Heart left ventricle (tissue), 13 donors: ENCODE measurements around the gene TACC2.

ENCODE experiments used
- POLR2A ChIP-seq, 2 donors: fragments of 450-650 bp; IDR thresholded peaks; one replicate each; pipeline ENCODE4 v1.6.1; 2017; ENCODE audit warnings: antibody characterized with exemption in 2 of 2, mild to moderate bottlenecking in 2 of 2, moderate library complexity in 2 of 2
- TF ChIP-seq, protein P1 (sequence below), 12 donors: fragments of 200-600 bp; sonication (generic) in 4 of 12; IDR thresholded peaks; one replicate each; pipeline versions ENCODE4 v1.5.0 to v1.8.0; 2018 to 2022; ENCODE audit warnings: antibody characterized with exemption in 12 of 12, mild to moderate bottlenecking in 5 of 12
- donor health status: ischemic (EF 13 %, LVEDD 7.1; RV severe dilation, severe dysfunction).
- donor health status: DM: no; HTN: yes; CAD: no.
- donor health status: DM: no; HTN: no; CAD: no.
- donor health status: ischemic (EF 25% LVEDD 6.9; RV normal size, moderate dysfunction).
- donor health status: ischemic (EF 25% LVEDD 5.7; RV mildly dilated, moderate dysfunction).
- donor health status: ischemic (EF 35%, LVEDD 5.7; RV mildly dilated, moderate dysfunction).
- donor health status: nonischemic (EF 11% LVEDD 7.7; RV severe dilation, severe dysfunction).
- donor health status: DM: yes; HTN: yes; CAD: no.
- donor health status: PGD.
- donor health status: ischemic (EF 29% LVEDD 5.4; RV normal size, mild dysfunction).
- donor health status: nonischemic (EF 23%, LVEDD 6.1; RV moderate dilation, normal function).

DNA sequence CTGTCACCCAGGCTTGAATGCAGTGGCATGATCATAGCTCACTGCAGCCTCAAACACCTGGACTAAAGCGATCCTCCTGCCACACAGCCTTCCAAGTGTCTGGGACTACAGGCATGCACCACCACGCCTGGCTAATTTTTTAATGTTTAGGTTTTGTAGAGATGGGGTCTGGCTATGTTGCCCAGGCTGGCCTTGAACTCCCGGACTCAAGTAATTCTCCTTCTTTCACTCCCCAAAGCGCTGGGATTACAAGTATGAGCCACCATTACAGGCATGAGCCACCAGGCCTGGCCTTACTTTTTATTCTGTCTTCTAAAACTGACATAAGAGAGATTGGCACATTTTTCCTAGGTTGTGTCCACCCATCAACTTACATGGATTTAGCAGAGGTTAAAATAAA, 33.3 kb downstream of the TACC2 start:
- no peak for TF ChIP-seq POLR2A (IDR thresholded peaks at IDR 0.05)
- TF ChIP-seq, protein P1, sequence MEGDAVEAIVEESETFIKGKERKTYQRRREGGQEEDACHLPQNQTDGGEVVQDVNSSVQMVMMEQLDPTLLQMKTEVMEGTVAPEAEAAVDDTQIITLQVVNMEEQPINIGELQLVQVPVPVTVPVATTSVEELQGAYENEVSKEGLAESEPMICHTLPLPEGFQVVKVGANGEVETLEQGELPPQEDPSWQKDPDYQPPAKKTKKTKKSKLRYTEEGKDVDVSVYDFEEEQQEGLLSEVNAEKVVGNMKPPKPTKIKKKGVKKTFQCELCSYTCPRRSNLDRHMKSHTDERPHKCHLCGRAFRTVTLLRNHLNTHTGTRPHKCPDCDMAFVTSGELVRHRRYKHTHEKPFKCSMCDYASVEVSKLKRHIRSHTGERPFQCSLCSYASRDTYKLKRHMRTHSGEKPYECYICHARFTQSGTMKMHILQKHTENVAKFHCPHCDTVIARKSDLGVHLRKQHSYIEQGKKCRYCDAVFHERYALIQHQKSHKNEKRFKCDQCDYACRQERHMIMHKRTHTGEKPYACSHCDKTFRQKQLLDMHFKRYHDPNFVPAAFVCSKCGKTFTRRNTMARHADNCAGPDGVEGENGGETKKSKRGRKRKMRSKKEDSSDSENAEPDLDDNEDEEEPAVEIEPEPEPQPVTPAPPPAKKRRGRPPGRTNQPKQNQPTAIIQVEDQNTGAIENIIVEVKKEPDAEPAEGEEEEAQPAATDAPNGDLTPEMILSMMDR (IDR thresholded peaks at IDR 0.05): no peak
